ENCODE results near the gene PDPR. TPM values are rescaled to one million over a fixed set of nuclear protein-coding genes. Genes with fewer than 3 reads are reported as not detected.
"Not testable (repeated sequence)": the region's sequence is repeated elsewhere in the genome, so short reads cannot be mapped to it uniquely, and the experiment has no call there.

PDPR gene
- total and polyA plus RNA-seq, 2 donors = 17.2 to 18.9 TPM

DNA sequence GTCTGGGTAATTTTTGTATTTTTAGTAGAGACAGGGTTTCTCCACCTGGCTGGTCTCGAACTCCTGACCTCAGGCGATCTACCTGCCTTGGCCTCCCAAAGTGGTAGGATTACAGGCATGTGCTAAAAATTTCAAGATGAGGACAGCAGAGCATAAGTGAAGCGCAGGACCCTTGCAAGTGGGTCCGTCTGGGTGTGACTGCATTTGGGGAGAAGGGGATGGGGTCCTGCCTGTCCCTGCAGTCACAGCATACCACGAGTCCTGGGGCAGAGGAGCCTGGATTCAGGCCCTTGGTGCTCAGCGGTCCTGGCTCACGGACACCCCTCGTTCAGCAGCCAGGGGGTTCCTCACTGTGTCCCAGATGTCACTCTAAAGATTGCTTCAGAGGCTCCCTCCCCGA is 84.1 kb downstream of the PDPR start:
- not testable (repeated sequence) for H3K4me3 ChIP-seq (ENCODE audit: low read depth, low read length); H3K36me3 ChIP-seq (ENCODE audit: insufficient read depth); H3K4me1 ChIP-seq (ENCODE audit: insufficient read depth); DNase-seq (ENCODE audit: extremely low spot score); H3K27ac ChIP-seq (ENCODE audit: low read depth)
- 85% methylated on average over 9 of the region's 9 CpGs for whole genome bisulfite sequencing

DNA sequence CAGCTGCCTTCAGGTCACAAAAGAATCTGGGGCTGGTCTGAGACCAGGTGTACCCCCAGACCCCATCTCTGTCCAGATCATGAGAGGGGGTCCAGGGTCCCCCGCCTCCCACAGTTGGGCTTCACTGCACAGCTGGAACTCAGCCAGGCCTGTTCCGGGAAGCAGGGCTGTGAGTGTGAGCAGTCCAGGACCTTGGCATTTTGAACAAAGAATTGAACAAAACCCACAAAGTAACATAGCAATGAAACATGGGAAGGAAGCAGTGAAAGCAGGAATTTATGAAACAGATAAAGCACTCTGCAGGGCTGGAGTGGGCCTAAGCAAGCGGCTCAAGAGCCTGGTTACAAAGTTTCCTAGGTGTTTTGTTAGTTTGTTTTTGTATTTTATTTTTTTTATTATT is 84.5 kb downstream of the PDPR start:
- not testable (repeated sequence) for H3K4me1 ChIP-seq (ENCODE audit: insufficient read depth); H3K36me3 ChIP-seq (ENCODE audit: insufficient read depth); H3K27ac ChIP-seq (ENCODE audit: low read depth); H3K4me3 ChIP-seq (ENCODE audit: low read depth, low read length); DNase-seq (ENCODE audit: extremely low spot score)
- 50% methylated on average over 3 of the region's 3 CpGs for WGBS

DNA sequence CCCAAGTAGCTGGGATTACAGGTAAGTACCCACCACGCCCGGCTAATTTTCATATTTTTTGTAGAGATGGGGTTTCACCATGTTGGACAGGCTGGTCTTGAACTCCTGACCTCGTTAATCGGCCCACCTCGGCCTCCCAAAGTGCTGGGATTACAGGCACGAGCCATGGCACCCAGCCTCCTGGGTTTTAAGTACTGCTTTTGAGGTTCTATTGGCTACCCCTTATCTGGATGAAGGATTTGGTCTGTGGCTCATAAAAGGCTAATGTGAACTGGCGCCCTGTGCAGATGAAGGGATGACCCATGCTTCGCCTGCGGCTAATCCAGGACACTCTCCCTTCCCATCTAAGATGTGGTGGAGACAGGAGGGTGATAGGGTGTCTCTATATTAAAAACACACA is 85.0 kb downstream of the PDPR start:
- not testable (repeated sequence) for H3K4me1 ChIP-seq (ENCODE audit: insufficient read depth); DNase-seq (ENCODE audit: extremely low spot score); H3K36me3 ChIP-seq (ENCODE audit: insufficient read depth); H3K27ac ChIP-seq (ENCODE audit: low read depth); H3K4me3 ChIP-seq (ENCODE audit: low read depth, low read length)
- 55% methylated on average over 9 of the region's 9 CpGs for WGBS

DNA sequence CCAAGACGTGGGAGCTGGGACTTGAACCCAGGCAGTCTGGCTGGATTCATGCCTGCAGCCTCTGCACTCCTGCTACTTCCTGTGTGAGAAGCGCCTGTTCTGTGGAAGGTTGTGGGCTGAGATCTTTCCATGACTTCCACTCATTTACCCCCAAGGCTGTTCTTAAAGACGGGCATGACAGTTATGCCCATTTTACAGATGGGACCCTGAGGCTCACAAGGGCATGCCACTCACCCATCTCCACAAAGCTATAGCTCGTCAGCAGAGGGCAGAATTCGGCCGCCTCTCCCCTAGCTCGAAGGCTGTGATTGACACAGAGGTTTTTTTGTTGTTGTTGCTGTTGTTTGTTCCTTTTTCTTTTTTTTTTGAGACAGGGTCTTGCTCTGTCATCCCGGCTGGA is 85.9 kb downstream of the PDPR start:
- DNase-seq (ENCODE audit: extremely low spot score); H3K4me3 ChIP-seq (ENCODE audit: low read depth, low read length); H3K36me3 ChIP-seq (ENCODE audit: insufficient read depth); H3K4me1 ChIP-seq (ENCODE audit: insufficient read depth); H3K27ac ChIP-seq (ENCODE audit: low read depth): not testable (repeated sequence)
- 85% methylated on average over 8 of the region's 8 CpGs for WGBS

DNA sequence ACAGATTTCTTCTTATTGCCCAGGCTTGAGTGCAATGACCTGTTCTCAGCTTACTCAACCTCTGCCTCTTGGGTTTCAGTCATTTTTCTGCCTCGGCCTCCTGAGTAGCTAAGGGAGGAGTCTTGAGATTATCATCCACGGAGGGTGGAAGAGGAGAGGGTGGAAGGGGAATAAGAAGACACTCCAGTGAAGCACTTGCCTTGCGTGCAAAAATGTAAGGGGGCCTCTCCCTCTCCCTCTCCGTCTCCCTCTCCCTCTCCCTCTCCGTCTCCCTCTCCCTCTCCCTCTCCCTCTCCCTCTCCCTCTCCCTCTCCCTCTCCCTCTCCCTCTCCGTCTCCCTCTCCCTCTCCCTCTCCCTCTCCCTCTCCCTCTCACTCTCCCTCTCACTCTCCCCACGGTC is 89.4 kb downstream of the PDPR start:
- not testable (repeated sequence) for H3K4me3 ChIP-seq (ENCODE audit: low read depth, low read length); H3K36me3 ChIP-seq (ENCODE audit: insufficient read depth); H3K4me1 ChIP-seq (ENCODE audit: insufficient read depth); DNase-seq (ENCODE audit: extremely low spot score); H3K27ac ChIP-seq (ENCODE audit: low read depth)
- WGBS = 66% methylated on average over 3 of the region's 7 CpGs

DNA sequence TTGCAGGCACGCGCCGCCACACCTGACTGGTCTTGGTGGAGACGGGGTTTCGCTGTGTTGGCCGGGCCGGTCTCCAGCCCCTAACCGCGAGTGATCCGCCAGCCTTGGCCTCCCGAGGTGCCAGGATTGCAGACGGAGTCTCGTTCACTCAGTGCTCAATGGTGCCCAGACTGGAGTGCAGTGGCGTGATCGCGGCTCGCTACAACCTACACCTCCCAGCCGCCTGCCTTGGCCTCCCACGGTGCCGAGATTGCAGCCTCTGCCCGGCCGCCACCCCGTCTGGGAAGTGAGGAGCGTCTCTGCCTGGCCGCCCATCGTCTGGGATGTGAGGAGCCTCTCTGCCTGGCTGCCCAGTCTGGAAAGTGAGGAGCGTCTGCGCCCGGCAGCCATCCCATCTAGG is 89.9 kb downstream of the PDPR start:
- not testable (repeated sequence) for H3K27ac ChIP-seq (ENCODE audit: low read depth); DNase-seq (ENCODE audit: extremely low spot score); H3K4me3 ChIP-seq (ENCODE audit: low read depth, low read length); H3K36me3 ChIP-seq (ENCODE audit: insufficient read depth); H3K4me1 ChIP-seq (ENCODE audit: insufficient read depth)
- WGBS = 95% methylated on average over 16 of the region's 29 CpGs

DNA sequence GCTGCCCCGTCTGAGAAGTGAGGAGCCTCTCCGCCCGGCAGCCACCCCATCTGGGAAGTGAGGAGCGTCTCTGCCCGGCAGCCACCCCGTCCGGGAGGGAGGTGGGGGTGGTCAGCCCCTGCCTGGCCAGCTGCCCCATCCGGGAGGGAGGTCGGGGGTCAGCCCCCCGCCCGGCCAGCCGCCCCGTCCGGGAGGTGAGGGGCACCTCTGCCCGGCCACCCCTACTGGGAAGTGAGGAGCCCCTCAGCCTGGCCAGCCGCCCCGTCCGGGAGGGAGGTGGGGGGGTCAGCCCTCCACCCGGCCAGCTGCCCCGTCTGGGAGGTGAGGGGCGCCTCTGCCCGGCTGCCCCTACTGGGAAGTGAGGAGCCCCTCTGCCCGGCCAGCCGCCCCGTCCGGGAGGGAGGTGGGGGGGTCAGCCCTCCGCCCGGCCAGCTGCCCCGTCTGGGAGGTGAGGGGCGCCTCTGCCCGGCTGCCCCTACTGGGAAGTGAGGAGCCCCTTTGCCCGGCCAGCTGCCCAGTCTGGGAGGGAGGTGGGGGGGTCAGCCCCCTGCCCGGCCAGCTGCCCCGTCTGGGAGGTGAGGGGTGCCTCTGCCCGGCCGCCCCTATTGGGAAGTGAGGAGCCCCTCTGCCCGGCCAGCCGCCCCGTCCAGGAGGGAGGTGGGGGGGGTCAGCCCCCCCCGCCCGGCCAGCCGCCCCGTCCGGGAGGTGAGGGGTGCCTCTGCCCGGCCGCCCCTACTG is 90.7 kb downstream of the PDPR start:
- not testable (repeated sequence) for DNase-seq (ENCODE audit: extremely low spot score); H3K4me1 ChIP-seq (ENCODE audit: insufficient read depth); H3K27ac ChIP-seq (ENCODE audit: low read depth); H3K36me3 ChIP-seq (ENCODE audit: insufficient read depth); H3K4me3 ChIP-seq (ENCODE audit: low read depth, low read length)
- 96% methylated on average over 37 of the region's 46 CpGs for WGBS

DNA sequence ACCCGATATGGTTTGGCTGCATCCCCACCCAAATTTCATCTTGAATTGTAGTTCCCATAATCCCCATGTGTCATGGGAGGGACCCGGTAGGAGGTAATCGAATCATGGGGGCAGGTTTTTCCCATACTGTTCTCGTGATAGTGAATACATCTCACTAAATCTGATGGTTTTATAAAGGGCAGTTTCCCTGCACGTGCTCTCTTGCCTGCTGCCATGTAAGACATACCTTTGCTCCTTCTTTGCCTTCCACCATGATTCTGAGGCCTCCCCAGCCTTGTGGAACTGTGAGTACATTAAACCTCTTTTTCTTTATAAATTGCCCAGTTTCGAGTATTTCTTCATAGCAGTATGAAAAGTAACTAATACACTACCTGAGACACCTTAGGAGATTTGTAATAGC is 92.2 kb downstream of the PDPR start:
- H3K4me3 ChIP-seq (ENCODE audit: low read depth, low read length) = not testable (repeated sequence)

More for the DNA sequence above, 92.2 kb downstream of the PDPR start:
- not testable (repeated sequence) for H3K4me1 ChIP-seq (ENCODE audit: insufficient read depth); H3K36me3 ChIP-seq (ENCODE audit: insufficient read depth); H3K27ac ChIP-seq (ENCODE audit: low read depth); DNase-seq (ENCODE audit: extremely low spot score)
- WGBS = 94% methylated on average over 6 of the region's 6 CpGs

Small RNA genes within 50 kb of the gene (small RNA-seq; reads per million reads assigned to genes)
- not detected for gene AC009060.2

Other genes starting within 250 kb of the PDPR start
- gene CLEC18A, start 163.0 kb upstream of the PDPR start, total RNA-seq = 1.7 TPM
- 0.33 TPM for gene CLEC18A, start 163.0 kb upstream of the PDPR start, polyA plus RNA-seq
- not detected for gene CLEC18C, start 59.5 kb downstream of the PDPR start, total RNA-seq
- gene CLEC18C, start 59.5 kb downstream of the PDPR start, polyA plus RNA-seq = 0.04 TPM
- 35.5 TPM for gene EXOSC6, start 137.6 kb downstream of the PDPR start, total RNA-seq
- gene EXOSC6, start 137.6 kb downstream of the PDPR start, polyA plus RNA-seq = 11.1 TPM
- gene AARS1, start 175.2 kb downstream of the PDPR start, total RNA-seq = 47.4 TPM
- 70.5 TPM for gene AARS1, start 175.2 kb downstream of the PDPR start, polyA plus RNA-seq
- 16.3 TPM for gene DDX19B, start 184.9 kb downstream of the PDPR start, total RNA-seq
- 25.9 TPM for gene DDX19B, start 184.9 kb downstream of the PDPR start, polyA plus RNA-seq
- 35.0 TPM for gene DDX19A, start 232.6 kb downstream of the PDPR start, total RNA-seq
- 35.4 TPM for gene DDX19A, start 232.6 kb downstream of the PDPR start, polyA plus RNA-seq